Sigmoid colon (tissue), 4 donors: Measurements from ENCODE around the gene GLIS1.

Experiments used
- EP300 ChIP-seq, 4 donors: sonication (generic); formaldehyde crosslinking; IDR thresholded peaks; one replicate each; pipeline ENCODE4 v1.6.1; 2017; ENCODE audit warnings: antibody characterized with exemption in 4 of 4
- POLR2A ChIP-seq, 2 donors: fragments of 450-650 bp; IDR thresholded peaks; one replicate each; pipeline ENCODE4 v1.6.1; 2016; ENCODE audit warnings: antibody characterized with exemption in 2 of 2, mild to moderate bottlenecking in 2 of 2, moderate library complexity in 2 of 2

DNA sequence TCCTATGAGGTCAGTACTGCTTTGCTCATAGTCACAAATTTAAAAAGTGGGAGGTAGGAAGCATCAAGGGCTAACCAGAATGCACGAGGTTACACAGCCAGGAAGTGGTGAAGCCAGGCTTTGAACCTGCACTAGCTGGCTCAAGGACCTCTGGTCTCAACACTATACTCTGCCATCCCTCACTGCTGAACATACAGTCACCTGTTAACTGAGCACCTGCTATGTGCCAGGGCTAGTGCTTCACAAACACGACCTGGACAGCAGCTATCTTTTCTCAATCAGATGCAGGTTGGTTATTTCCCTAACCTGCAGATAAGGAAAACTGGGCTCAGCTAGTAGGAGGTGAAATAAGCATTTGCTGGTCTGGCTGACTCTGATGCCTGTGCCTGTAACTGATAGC is 73.0 kb downstream of the GLIS1 start:
- no peak for TF ChIP-seq POLR2A (IDR thresholded peaks at IDR 0.05)
- no peak for TF ChIP-seq EP300 (IDR thresholded peaks at IDR 0.05)
